Activated T-cell treated with anti-CD3 and anti-CD28 coated beads for 24 hours (primary cell): ENCODE measurements around the gene ZFP1.
"Not testable (repeated sequence)": the region's sequence is repeated elsewhere in the genome, so short reads cannot be mapped to it uniquely, and the experiment has no call there.

Experiments used
- DNase-seq: peaks from one replicate; pipeline ENCODE4 v3.0.0-alpha.2; 2020; ENCODE audit warnings: low read depth

The ZFP1 gene

GRCh38 chr16:75113541-75114121 lies 34.7 kb upstream of the ZFP1 start:
- DNase-seq, result no peak

GRCh38 chr16:75114179-75114945 lies 34.0 kb upstream of the ZFP1 start:
- DNase-seq, result no peak

GRCh38 chr16:75114946-75115825 lies 33.1 kb upstream of the ZFP1 start:
- no peak for DNase-seq

GRCh38 chr16:75116081-75116910 lies 32.0 kb upstream of the ZFP1 start, which contains the start of gene LDHD:
TSS of gene LDHD (minus strand) at chr16:75116780. CDS start at chr16:75116720, 60 bp downstream.
- no peak for DNase-seq

GRCh38 chr16:75116911-75117245 lies 31.4 kb upstream of the ZFP1 start:
- no peak for DNase-seq

- DNase-seq, result no peak
Observed at GRCh38 chr16:75118943-75119539, 29.3 kb upstream of the ZFP1 start.

- DNase-seq, result no peak
Observed at GRCh38 chr16:75120253-75120652, 28.1 kb upstream of the ZFP1 start.

GRCh38 chr16:75121949-75122568 lies 26.3 kb upstream of the ZFP1 start:
- DNase-seq, result no peak

GRCh38 chr16:75122609-75123008 lies 25.7 kb upstream of the ZFP1 start:
- no peak for DNase-seq

- DNase-seq, result no peak
Observed at GRCh38 chr16:75127713-75128415, 20.5 kb upstream of the ZFP1 start.

GRCh38 chr16:75129421-75130149 lies 18.7 kb upstream of the ZFP1 start:
- DNase-seq, result not testable (repeated sequence)

GRCh38 chr16:75130150-75130771 lies 18.1 kb upstream of the ZFP1 start:
- DNase-seq, result no peak

GRCh38 chr16:75131081-75131480 lies 17.2 kb upstream of the ZFP1 start:
- no peak for DNase-seq

- no peak for DNase-seq
Observed at GRCh38 chr16:75138233-75138632, 10.1 kb upstream of the ZFP1 start.

- no peak for DNase-seq
Observed at GRCh38 chr16:75138636-75139035, 9.7 kb upstream of the ZFP1 start.

GRCh38 chr16:75139498-75139897 lies 8.8 kb upstream of the ZFP1 start:
- no peak for DNase-seq

GRCh38 chr16:75143941-75144340 lies 4.4 kb upstream of the ZFP1 start:
- DNase-seq, result no peak

- no peak for DNase-seq
Observed at GRCh38 chr16:75147968-75148310, 385 bp upstream of the ZFP1 start.

GRCh38 chr16:75151798-75152197 lies 3.5 kb downstream of the ZFP1 start:
- no peak for DNase-seq
